Measurements from ENCODE around the gene TEKTIP1.
A peak's percentile ranks its signal among the peaks of the same experiment; 100 is the strongest.

Gene TEKTIP1

GRCh38 chr19:3538258-3538929 lies 580 bp upstream of the TEKTIP1 start:
- no peak for DNase-seq

- DNase-seq, result no peak
Measured at GRCh38 chr19:3539756-3540118, 763 bp downstream of the TEKTIP1 start.

GRCh38 chr19:3543150-3544057 lies 4.4 kb downstream of the TEKTIP1 start:
- DNase-seq, result no peak

DNA sequence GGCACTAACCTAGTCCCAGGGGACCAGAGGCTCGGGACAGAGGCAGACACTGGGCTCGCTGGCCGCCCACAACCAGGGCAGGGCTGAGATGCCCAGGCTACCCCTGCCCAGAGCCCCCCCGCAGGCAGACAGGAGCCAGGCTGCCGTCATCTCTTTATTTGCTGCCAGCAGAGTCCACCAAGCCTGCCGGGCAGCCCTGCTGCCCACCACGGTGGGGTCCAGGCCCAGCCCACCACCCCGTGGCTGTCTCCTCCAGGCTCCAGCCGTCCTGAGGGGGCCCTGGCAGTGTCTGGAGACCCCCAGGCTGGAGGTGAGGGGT lies 5.0 kb downstream of the TEKTIP1 start:
- no peak for DNase-seq

GRCh38 chr19:3544742-3545668 lies 6.0 kb downstream of the TEKTIP1 start:
- peak; percentile 84 for DNase-seq

DNA sequence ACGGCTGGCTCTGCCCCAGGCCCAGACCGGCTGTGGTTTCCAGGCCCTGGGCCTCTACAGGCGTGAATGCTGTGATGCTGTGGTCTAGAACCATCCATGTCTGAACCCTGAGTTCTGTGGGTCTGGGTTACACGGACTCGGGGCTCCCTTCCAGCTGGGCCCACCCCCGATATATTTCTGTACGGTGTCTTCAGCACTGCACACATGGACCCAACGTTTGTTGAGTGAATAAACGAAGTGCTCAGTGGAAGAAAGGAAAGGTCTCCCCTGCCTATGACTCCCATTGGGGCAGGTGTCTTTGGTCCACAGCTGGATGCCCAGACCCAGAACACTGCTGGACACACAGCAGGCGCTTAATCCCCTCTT lies 6.7 kb downstream of the TEKTIP1 start:
- no peak for DNase-seq

DNA sequence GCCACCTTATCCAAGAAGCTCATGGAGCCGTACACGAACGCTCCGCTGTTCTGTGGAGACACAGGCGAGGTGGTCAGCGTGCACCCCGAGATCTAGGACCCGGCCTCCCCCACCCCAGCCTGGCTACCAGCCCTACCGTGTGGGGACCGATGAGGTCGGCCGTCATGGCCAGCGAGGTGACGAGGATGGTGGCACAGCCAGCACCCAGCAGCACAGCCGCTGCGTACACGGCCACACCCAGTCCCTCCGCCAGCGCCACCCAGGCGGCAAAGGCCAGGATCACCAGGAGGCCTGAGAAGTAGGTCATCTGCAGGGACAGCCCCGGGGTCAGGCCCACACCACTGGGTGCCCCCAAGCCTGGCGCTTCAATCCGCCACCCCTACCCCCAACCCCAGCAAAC lies 7.1 kb downstream of the TEKTIP1 start:
- no peak for DNase-seq

GRCh38 chr19:3547301-3547731 lies 8.3 kb downstream of the TEKTIP1 start:
- peak; percentile 53 for DNase-seq

- no peak for DNase-seq
Measured at GRCh38 chr19:3547767-3548282, 8.9 kb downstream of the TEKTIP1 start.

DNA sequence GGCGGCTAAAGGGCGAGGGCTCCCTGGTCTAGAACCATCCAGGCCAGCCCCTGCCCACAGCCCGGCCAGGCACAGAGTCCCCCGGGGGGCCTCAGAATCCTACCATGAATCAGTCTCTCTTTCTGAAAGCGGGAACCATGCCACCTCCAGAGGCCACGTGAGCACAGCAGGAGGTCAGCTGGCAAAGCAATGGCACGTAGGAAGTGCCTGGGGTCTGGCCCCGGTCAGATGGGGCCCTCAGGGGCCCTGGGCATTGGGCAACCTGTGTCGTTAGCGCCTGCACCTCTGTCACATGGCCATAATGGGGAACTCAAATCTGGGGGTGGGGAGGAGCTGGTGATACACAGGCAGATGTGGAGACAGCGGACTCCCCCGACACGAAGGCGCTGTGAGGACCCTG lies 9.6 kb downstream of the TEKTIP1 start:
- DNase-seq, result no peak

- DNase-seq, result no peak
Measured at GRCh38 chr19:3549816-3550215, 10.8 kb downstream of the TEKTIP1 start.

GRCh38 chr19:3550947-3551791 lies 12.2 kb downstream of the TEKTIP1 start:
- DNase-seq, result no peak

DNA sequence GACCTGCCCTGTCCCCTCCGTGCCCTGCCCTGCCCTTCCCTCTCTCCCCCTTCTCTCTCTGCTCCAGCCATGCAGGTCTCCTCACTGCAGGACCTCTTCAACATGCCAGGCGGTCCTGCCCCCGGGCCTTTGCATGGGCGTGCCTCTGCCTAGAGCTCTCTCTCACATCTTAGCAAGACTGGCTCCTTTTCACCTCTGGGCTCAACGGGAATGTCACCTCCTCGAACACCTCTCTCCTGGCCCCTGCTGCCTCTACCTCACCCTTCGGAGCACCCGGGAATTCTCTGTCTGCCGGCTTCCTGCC lies 12.8 kb downstream of the TEKTIP1 start:
- no peak for DNase-seq

GRCh38 chr19:3554254-3555083 lies 15.5 kb downstream of the TEKTIP1 start:
- DNase-seq, result peak; percentile 64

DNA sequence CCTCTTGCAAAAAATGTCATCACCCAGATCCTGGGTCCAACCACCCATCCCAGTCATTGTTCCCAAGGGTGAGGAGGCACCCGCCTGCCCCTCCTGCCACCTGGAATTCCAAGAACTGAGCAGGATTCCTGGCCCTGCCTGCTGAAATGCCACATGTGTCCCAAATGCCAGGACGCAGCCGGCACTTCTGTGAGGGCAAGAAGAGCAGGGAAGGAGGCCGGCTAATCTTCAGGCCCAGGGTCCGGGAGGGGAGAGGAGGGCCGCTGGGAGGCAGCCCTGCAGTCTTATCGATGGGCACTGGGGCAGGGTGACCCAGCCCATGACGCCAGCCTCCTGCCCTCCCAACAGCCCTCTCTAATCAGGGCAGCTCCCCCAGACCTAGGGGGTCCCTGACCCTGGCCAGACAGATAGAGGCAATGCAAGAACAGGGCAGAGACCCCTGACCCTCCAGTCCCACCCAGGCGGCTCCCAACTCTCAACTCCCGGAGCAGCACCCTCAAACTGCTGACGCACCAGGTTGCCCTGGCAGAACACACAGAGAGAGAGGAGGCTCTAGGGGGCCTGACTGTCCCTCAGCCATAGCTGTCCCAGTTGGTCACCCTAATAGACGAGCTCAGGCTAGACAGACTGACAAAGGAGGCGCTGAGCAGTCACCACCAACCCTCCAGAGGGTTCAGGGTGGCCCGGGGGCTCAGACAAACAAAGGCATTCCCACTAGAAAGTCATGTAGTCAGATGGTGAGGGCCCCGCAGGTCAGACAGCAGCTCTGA lies 16.9 kb downstream of the TEKTIP1 start:
- peak; percentile 25 for DNase-seq

DNA sequence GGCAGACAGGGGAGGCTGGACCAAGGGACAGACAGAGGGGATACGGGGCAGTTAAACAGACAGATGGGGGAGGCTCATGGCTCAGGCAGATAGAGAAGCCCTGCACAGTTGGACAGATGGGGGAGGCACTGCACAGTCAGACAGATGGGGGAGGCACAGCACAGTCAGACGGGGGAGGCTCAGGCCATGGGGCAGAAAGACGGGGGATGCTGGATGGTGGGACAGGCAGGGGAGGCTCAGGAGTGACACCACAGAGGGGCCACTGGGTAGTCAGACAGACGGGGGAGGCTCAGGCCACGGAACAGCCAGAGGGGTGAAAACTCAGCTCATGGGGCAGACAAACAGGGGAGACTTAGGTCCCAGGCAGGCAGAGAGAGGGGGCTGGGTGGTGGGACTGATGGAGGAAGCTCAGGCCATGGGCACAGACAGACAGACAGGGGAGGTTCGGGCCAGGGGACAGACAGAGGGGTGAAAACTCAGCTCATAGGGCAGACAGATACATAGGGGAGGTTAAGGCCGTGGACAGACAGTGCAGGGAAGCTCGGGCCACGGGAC lies 17.5 kb downstream of the TEKTIP1 start:
- no peak for DNase-seq

DNA sequence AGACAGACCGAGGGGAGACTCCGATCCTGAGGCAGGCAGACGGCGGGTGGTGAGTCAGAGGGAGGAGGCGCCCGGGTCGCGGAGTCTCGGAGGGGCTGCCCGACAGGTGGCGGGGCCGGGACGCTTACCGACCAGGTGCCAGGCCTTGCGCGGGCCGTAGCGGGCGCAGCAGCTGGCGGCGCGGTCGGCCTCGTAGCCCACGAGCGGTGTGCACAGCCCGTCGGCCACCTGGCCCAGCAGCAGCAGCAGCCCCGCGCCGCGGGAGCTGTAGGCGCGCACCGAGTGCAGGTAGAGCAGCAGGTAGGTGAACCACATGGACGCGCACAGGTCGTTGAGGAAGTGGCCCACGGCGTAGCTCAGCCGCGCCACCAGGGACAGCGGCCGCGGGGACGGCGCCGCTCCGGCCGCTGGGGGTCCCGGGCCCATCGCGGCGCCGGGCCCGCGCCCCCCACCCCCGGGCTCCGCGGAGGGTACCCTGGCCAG lies 18.0 kb downstream of the TEKTIP1 start:
- peak; percentile 79 for DNase-seq

DNA sequence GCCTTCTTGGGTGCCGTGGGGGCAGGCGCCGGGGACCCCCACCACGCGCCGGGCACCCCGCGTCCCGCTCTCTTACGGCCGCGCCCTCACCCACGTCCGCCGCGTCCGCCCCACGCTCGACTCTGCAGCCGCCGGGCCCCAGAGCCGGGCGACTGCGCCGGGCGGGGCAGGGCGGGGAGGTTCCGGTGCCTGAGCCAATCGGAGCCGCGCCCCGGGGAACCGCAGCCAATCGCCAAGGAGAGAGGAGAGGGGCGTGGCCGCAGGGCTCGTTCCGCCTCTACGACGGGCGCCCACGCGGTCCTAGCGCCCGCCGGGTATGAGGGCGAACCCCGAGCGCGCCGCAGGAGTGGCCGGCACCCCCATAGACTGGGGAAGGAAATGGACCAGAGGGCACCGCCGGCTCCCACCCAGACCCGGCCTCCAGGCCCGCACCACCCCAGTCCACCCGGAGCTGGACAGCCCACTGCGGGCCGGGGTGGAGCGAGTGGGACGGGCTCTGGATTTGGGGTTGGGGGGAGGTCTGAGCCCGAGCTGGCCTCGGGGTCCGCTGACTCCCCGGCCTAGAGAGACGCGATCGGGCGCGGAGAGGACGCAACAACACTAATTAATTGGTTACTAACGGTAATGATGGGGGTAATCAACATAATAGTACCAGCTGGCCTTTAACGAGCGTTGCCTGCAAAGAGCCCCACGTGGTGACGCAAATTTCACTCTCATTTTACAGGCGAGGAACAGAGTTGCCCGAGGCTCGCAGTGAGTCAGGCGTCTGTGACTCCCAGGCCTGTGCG lies 18.7 kb downstream of the TEKTIP1 start, which contains the start of gene MFSD12:
Gene MFSD12 (minus strand): TSS at position 126 of the 788 bp plus-strand sequence. CDS start 183 bp downstream, outside the sequence.
- peak; percentile 97 for DNase-seq
